HEK293 (cell line): Measurements from ENCODE around the gene FUOM.

ENCODE experiments used
- CTCF ChIP-seq: fragments of 450-650 bp; formaldehyde crosslinking; IDR thresholded peaks from 2 replicates; pipeline ENCODE4 v1.5.1; 2016; ENCODE audit warnings: missing biosample characterization, missing genetic modification characterization
- ELK4 ChIP-seq: IDR thresholded peaks from 2 replicates; pipeline ENCODE4 v1.6.1; 2011; ENCODE audit warnings: mild to moderate bottlenecking, low read depth, low read length, borderline replicate concordance
- FEZF1 ChIP-seq: fragments of 450-650 bp; formaldehyde crosslinking; IDR thresholded peaks from 2 replicates; pipeline ENCODE4 v1.5.1; 2016; ENCODE audit warnings: missing biosample characterization, missing genetic modification characterization
- HOXC10 ChIP-seq: sonication (generic); formaldehyde crosslinking; IDR thresholded peaks from 2 replicates; pipeline ENCODE4 v1.8.1; 2023; ENCODE audit warnings: mild to moderate bottlenecking, missing genetic modification reagents
- KLF9 ChIP-seq: fragments of 450-650 bp; formaldehyde crosslinking; IDR thresholded peaks from 2 replicates; pipeline ENCODE4 v1.5.1; 2016; ENCODE audit warnings: missing biosample characterization, missing genetic modification characterization, low read depth
- MEIS1 ChIP-seq: sonication (generic); formaldehyde crosslinking; IDR thresholded peaks from 2 replicates; pipeline ENCODE4 v1.8.1; 2022; ENCODE audit warnings: missing genetic modification reagents, mild to moderate bottlenecking, borderline replicate concordance
- MZF1 ChIP-seq: fragments of 450-650 bp; formaldehyde crosslinking; IDR thresholded peaks from 2 replicates; pipeline ENCODE4 v1.5.1; 2017; ENCODE audit warnings: missing biosample characterization, missing genetic modification characterization, borderline replicate concordance
- REPIN1 ChIP-seq: fragments of 450-650 bp; formaldehyde crosslinking; IDR thresholded peaks from 2 replicates; pipeline ENCODE4 v1.5.1; 2017; ENCODE audit warnings: missing biosample characterization, missing genetic modification characterization, low read depth
- SCRT2 ChIP-seq: fragments of 450-650 bp; formaldehyde crosslinking; IDR thresholded peaks from 2 replicates; pipeline ENCODE4 v1.5.1; 2016; ENCODE audit warnings: missing biosample characterization, missing genetic modification characterization
- SP7 ChIP-seq: fragments of 450-650 bp; formaldehyde crosslinking; IDR thresholded peaks from 2 replicates; pipeline ENCODE4 v1.5.1; 2016; ENCODE audit warnings: missing biosample characterization, missing genetic modification characterization
- YY2 ChIP-seq: fragments of 450-650 bp; formaldehyde crosslinking; IDR thresholded peaks from 2 replicates; pipeline ENCODE4 v1.5.1; 2016; ENCODE audit warnings: missing biosample characterization, missing genetic modification characterization
- ZBTB21 ChIP-seq: fragments of 450-650 bp; formaldehyde crosslinking; IDR thresholded peaks from 2 replicates; pipeline ENCODE4 v1.5.1; 2017; ENCODE audit warnings: missing biosample characterization, missing genetic modification characterization
- ZFP69B ChIP-seq: fragments of 450-650 bp; formaldehyde crosslinking; IDR thresholded peaks from 2 replicates; pipeline ENCODE4 v1.5.1; 2016; ENCODE audit warnings: missing biosample characterization, missing genetic modification characterization
- ZNF157 ChIP-seq: fragments of 450-650 bp; formaldehyde crosslinking; IDR thresholded peaks from 2 replicates; pipeline ENCODE4 v1.5.1; 2016; ENCODE audit warnings: missing biosample characterization, missing genetic modification characterization
- ZNF19 ChIP-seq: fragments of 450-650 bp; formaldehyde crosslinking; IDR thresholded peaks from 2 replicates; pipeline ENCODE4; 2016; ENCODE audit warnings: missing biosample characterization, missing genetic modification characterization, low read depth
- ZNF2 ChIP-seq: fragments of 450-650 bp; formaldehyde crosslinking; IDR thresholded peaks from 2 replicates; pipeline ENCODE4 v1.5.1; 2016; ENCODE audit warnings: missing biosample characterization, missing genetic modification characterization
- ZNF214 ChIP-seq: fragments of 450-650 bp; formaldehyde crosslinking; IDR thresholded peaks from 2 replicates; pipeline ENCODE4 v1.5.1; 2017; ENCODE audit warnings: missing biosample characterization, mild to moderate bottlenecking, missing genetic modification characterization, borderline replicate concordance
- ZNF223 ChIP-seq: fragments of 450-650 bp; formaldehyde crosslinking; IDR thresholded peaks from 2 replicates; pipeline ENCODE4 v1.5.1; 2016; ENCODE audit warnings: missing biosample characterization, missing genetic modification characterization
- ZNF391 ChIP-seq: fragments of 450-650 bp; formaldehyde crosslinking; IDR thresholded peaks from 2 replicates; pipeline ENCODE4 v1.5.1; 2016; ENCODE audit warnings: low read depth, missing biosample characterization, missing genetic modification characterization, borderline replicate concordance
- ZNF423 ChIP-seq: fragments of 450-650 bp; formaldehyde crosslinking; IDR thresholded peaks from 2 replicates; pipeline ENCODE4 v1.5.1; 2016; ENCODE audit warnings: missing biosample characterization, missing genetic modification characterization
- ZNF426 ChIP-seq: fragments of 450-650 bp; formaldehyde crosslinking; IDR thresholded peaks from 2 replicates; pipeline ENCODE4 v1.5.1; 2017; ENCODE audit warnings: missing biosample characterization, missing genetic modification characterization, mild to moderate bottlenecking, inconsistent platforms, moderate library complexity
- ZNF510 ChIP-seq: fragments of 450-650 bp; formaldehyde crosslinking; IDR thresholded peaks from 2 replicates; pipeline ENCODE4 v1.5.1; 2018; ENCODE audit warnings: mild to moderate bottlenecking, missing genetic modification characterization, missing biosample characterization; ENCODE audit not compliant: insufficient replicate concordance
- ZNF521 ChIP-seq: fragments of 450-650 bp; formaldehyde crosslinking; IDR thresholded peaks from 2 replicates; pipeline ENCODE4 v1.5.1; 2017; ENCODE audit warnings: missing biosample characterization, mild to moderate bottlenecking, missing genetic modification characterization
- ZNF549 ChIP-seq: fragments of 450-650 bp; IDR thresholded peaks from 2 replicates; pipeline ENCODE4 v1.5.1; 2018; ENCODE audit warnings: missing biosample characterization, missing genetic modification characterization, mild to moderate bottlenecking, inconsistent platforms, moderate library complexity
- ZNF558 ChIP-seq: fragments of 450-650 bp; formaldehyde crosslinking; IDR thresholded peaks from 2 replicates; pipeline ENCODE4 v1.5.1; 2016; ENCODE audit warnings: missing biosample characterization, missing genetic modification characterization
- ZNF561 ChIP-seq: fragments of 450-650 bp; IDR thresholded peaks from 2 replicates; pipeline ENCODE4 v1.5.1; 2018; ENCODE audit warnings: missing biosample characterization, missing genetic modification characterization, borderline replicate concordance
- ZNF596 ChIP-seq: fragments of 450-650 bp; IDR thresholded peaks from 2 replicates; pipeline ENCODE4 v1.5.0; 2018; ENCODE audit warnings: missing biosample characterization, mild to moderate bottlenecking, missing genetic modification characterization, moderate library complexity
- ZNF610 ChIP-seq: fragments of 450-650 bp; formaldehyde crosslinking; IDR thresholded peaks from 2 replicates; pipeline ENCODE4 v1.5.1; 2016; ENCODE audit warnings: missing biosample characterization, missing genetic modification characterization, borderline replicate concordance
- ZNF626 ChIP-seq: fragments of 450-650 bp; sonication (Bioruptor Pico); formaldehyde crosslinking; IDR thresholded peaks from 2 replicates; pipeline ENCODE4 v1.5.1; 2018; ENCODE audit warnings: missing biosample characterization, missing genetic modification characterization, inconsistent platforms
- ZNF629 ChIP-seq: fragments of 450-650 bp; formaldehyde crosslinking; IDR thresholded peaks from 2 replicates; pipeline ENCODE4 v1.5.1; 2017; ENCODE audit warnings: missing biosample characterization, missing genetic modification characterization
- ZNF645 ChIP-seq: fragments of 450-650 bp; formaldehyde crosslinking; IDR thresholded peaks from 2 replicates; pipeline ENCODE4; 2016; ENCODE audit warnings: missing biosample characterization, missing genetic modification characterization
- ZNF664 ChIP-seq: fragments of 450-650 bp; formaldehyde crosslinking; IDR thresholded peaks from 2 replicates; pipeline ENCODE4 v1.5.1; 2016; ENCODE audit warnings: missing biosample characterization, missing genetic modification characterization
- ZNF785 ChIP-seq: fragments of 450-650 bp; formaldehyde crosslinking; IDR thresholded peaks from 2 replicates; pipeline ENCODE4 v1.5.1; 2016; ENCODE audit warnings: missing biosample characterization, missing genetic modification characterization
- TF ChIP-seq, protein P1 (sequence below): fragments of 450-650 bp; formaldehyde crosslinking; IDR thresholded peaks from 2 replicates; pipeline ENCODE4 v1.5.1; 2016; ENCODE audit warnings: missing biosample characterization, missing genetic modification characterization
- TF ChIP-seq, protein P2 (sequence below): fragments of 450-650 bp; formaldehyde crosslinking; IDR thresholded peaks from 2 replicates; pipeline ENCODE4 v1.5.1; 2016; ENCODE audit warnings: missing biosample characterization, missing genetic modification characterization

The FUOM gene

DNA sequence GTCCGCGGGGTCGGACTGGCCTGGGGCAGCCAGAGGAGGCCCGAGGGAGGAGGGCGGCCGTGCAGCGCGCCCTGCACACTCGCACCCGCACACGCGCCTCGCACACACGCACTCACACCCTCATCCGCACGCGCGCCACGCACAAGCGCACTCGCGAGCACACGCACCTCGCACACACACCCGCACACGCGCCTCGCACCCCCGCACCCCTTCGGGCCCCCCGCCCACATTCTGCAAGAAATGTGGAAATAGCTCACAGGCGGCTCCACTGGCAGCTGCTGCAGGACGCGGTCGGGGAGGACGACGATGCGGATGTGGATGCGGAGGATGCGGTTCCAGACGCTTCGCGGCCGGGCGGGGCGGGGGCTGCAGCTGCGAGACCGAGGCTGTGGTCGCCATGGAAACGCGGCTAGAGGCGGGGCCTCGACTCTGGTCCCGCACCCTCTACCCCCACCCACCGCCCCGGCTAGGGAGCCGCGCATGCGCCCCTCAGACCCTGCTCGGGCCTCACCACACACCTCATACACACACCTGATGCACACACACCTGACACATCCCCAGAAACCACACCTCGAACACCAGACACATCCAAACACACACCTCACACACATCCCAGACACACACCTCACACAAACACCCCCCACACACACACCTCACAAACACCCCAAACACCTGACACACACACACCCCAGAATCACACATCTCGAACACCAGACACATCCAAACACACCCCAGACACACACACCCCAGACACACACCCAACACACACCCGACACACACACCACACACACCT is 21.0 kb downstream of the FUOM start, which contains the start of gene CALY (continued):
- no peak for TF ChIP-seq HOXC10
- no peak for TF ChIP-seq ZNF426 (tag by site-specific recombination)
- TF ChIP-seq ZNF645 (tag by site-specific recombination), result no peak
- TF ChIP-seq ZNF610 (tag by site-specific recombination), result no peak
- no peak for TF ChIP-seq ZNF596
- TF ChIP-seq ELK4, result no peak
- TF ChIP-seq, protein P1, sequence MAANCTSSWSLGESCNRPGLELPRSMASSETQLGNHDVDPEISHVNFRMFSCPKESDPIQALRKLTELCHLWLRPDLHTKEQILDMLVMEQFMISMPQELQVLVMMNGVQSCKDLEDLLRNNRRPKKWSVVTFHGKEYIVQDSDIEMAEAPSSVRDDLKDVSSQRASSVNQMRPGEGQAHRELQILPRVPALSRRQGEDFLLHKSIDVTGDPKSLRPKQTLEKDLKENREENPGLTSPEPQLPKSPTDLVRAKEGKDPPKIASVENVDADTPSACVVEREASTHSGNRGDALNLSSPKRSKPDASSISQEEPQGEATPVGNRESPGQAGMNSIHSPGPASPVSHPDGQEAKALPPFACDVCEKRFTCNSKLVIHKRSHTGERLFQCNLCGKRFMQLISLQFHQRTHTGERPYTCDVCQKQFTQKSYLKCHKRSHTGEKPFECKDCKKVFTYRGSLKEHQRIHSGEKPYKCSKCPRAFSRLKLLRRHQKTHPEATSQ (tag by site-specific recombination), result no peak
- no peak for TF ChIP-seq MEIS1
- TF ChIP-seq MZF1 (tag by site-specific recombination), result no peak
- no peak for TF ChIP-seq FEZF1 (tag by site-specific recombination)
- TF ChIP-seq, protein P2, sequence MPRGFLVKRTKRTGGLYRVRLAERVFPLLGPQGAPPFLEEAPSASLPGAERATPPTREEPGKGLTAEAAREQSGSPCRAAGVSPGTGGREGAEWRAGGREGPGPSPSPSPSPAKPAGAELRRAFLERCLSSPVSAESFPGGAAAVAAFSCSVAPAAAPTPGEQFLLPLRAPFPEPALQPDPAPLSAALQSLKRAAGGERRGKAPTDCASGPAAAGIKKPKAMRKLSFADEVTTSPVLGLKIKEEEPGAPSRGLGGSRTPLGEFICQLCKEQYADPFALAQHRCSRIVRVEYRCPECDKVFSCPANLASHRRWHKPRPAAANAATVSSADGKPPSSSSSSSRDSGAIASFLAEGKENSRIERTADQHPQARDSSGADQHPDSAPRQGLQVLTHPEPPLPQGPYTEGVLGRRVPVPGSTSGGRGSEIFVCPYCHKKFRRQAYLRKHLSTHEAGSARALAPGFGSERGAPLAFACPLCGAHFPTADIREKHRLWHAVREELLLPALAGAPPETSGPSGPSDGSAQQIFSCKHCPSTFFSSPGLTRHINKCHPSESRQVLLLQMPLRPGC (tag by site-specific recombination), result no peak
- no peak for TF ChIP-seq REPIN1 (tag by site-specific recombination)
- 0 out of 2 replicates have a peak, but pooled peaks have one; percentile 90 for TF ChIP-seq ZNF521 (tag by site-specific recombination)
- no peak for TF ChIP-seq ZNF549 (tag by site-specific recombination)
- TF ChIP-seq CTCF (tag by site-specific recombination), result no peak
- TF ChIP-seq ZNF423, result no peak
- TF ChIP-seq ZNF664, result no peak
- TF ChIP-seq ZNF214 (tag by site-specific recombination), result no peak
- peak; percentile 38; the same call in 1 of the 2 replicates for TF ChIP-seq ZNF785 (tag by site-specific recombination)
- TF ChIP-seq ZNF626 (tag by site-specific recombination), result no peak
- TF ChIP-seq ZNF2 (tag by site-specific recombination), result no peak
- no peak for TF ChIP-seq SP7 (tag by site-specific recombination)
- TF ChIP-seq ZNF558, result no peak
- TF ChIP-seq ZNF19, result no peak
- no peak; the same call in 1 of the 2 replicates for TF ChIP-seq ZFP69B
- TF ChIP-seq ZNF561 (tag by site-specific recombination), result no peak
- no peak for TF ChIP-seq ZBTB21 (tag by site-specific recombination)
- no peak for TF ChIP-seq ZNF391
- no peak for TF ChIP-seq ZNF510
- TF ChIP-seq SCRT2, result peak; percentile 97
- peak; percentile 50; the same call in 1 of the 2 replicates for TF ChIP-seq ZNF157
- no peak for TF ChIP-seq ZNF223 (tag by site-specific recombination)
- TF ChIP-seq KLF9 (tag by site-specific recombination), result peak; percentile 81; the same call in 1 of the 2 replicates
- no peak for TF ChIP-seq YY2 (tag by site-specific recombination)
- peak; percentile 17; the same call in 1 of the 2 replicates for TF ChIP-seq ZNF629
